A204.1 (cell line): Measurements from ENCODE around the gene DPF3.
"Not testable (repeated sequence)": the region's sequence is repeated elsewhere in the genome, so short reads cannot be mapped to it uniquely, and the experiment has no call there.

ENCODE experiments used
- FAIRE-seq: peaks from 2 replicates; lab custom pipeline; 2012; peaks lifted over from hg19 to GRCh38; lab: Jason Lieb, UNC

Gene DPF3

DNA sequence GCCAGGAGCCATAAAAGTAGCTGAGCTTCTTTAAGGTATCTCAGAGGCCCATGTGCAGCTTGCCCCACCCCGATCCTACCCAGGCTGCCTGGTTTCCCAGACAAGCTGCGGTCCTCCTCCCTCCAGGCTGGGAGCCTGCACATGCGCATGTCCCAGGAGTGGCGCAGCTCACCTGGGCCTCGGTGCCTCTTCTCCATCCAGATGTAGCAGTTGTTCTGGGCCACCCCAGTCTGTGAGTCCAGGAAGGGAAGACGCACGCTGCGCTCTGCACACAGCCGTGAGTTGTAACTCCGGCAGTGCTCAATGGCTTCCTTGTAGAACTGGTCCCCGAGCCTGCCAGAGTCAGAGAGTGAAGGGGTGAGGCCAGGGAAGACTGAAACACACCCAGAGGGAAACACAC, 122.3 kb downstream of the DPF3 start:
- no peak for FAIRE-seq

- FAIRE-seq: no peak
Observed at GRCh38 chr14:72766296-72766695, 127.6 kb downstream of the DPF3 start.

DNA sequence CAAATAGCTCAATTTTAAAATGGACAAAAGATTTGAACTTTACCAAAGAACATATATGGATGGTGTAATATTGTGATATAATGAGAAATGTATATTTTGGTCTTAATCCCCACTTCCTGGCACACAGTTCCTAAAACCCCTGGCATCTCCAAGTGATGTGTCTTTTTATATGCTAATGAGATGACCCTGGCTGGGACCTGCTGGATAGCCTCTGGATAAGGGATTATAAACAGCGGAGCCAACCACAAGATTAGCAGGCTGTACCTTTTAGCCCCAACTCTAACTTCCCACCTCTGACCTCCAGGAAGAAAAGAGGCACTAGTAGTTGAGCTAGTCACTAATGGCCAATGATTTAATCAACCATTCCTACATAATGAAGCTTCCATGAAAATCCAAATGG, 130.0 kb downstream of the DPF3 start:
- FAIRE-seq: no peak

DNA sequence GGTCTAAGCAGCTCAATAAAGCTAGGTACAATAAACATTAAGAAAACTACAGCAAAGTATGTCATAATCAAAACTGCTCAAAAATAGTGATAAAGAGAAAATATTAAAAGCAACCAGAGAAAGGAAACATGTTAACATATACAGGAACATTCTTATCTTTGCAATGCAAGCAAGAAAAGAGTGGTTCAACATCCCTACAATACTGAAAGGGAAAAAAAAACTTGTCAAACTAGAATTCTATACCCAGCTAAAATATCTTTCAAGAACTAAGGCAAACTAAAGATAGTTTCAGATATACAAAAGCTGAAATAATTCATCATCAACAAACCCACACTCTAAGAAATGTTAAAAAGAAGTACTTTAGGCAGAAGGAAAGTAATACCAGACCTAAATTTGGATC, 134.2 kb downstream of the DPF3 start:
- no peak for FAIRE-seq

DNA sequence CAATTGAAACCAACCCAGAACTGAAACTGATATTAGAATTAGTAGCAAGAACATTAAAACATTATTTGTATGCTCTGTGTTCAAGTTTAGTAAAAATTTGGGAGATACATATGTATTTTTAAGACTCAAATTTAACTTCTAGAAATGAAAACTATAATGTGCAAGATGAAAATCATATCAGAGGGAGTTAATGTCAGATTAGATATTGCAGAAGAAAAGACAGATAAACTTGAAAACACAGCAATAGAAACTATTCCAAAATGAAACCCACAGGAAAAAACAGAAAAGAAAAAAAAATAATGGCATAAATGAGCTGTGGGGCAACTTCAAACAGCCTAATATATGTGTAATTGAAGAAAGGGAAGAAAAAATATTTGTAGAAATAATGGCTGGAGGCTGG, 134.9 kb downstream of the DPF3 start:
- no peak for FAIRE-seq

DNA sequence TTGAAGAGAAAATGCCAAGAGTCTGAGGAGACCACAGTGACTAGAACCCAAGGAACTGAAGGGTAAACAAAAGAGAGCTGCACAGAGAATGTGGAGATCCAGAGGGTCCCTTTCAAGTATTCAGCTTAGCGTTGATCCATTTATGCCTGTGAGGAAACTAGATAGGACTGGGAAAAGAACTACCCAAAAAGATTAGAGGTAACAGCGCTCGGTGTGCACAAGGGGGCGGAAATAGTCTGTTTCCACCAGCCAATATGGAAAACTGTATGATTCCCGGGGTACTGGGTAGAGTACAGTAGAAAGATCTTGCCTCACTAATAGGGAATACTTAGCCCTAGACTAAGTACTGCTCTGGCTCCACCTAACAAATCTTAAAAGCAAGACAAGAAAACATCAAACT, 135.5 kb downstream of the DPF3 start:
- FAIRE-seq: no peak

- no peak for FAIRE-seq
Observed at GRCh38 chr14:72756967-72757366, 136.9 kb downstream of the DPF3 start.

DNA sequence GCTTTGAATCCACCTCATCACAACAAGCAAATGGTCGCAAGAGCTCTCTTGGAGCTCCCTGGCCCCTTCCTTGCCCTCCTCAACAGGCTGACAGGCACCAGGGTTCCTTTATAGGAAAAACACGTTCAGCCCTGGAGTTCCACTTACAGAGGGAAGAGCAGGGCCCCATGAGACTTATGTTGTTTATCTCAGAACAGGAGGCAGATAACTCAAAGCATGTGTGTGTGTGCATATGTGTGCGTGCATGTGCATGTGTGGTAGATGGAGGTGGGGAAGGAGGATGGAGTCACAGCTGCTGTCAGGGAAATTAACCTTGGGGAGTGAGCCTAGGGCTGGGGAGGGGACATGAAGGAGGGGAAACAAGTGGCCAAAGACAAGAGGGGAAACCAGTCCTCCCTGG, 138.1 kb downstream of the DPF3 start:
- no peak for FAIRE-seq

DNA sequence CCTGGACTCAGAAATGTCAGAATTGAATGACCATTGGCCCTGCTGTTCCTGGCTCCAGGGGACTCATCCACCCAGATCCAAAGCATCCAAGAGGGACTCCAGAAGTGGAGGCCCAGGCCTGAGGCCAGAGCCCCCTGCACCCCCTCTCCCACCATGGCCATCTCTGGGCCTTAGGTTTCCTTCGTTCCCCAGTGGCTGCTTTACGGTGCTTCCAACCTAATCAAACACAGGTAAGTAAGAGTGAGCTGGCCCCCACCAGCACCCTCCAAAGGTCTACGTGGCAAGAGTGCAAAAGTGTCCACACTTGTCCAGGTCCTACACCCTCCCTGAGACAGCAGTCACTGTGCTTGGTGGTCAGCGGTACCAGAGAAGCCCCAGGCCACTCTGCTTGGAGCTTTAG, 139.0 kb downstream of the DPF3 start:
- no peak for FAIRE-seq

DNA sequence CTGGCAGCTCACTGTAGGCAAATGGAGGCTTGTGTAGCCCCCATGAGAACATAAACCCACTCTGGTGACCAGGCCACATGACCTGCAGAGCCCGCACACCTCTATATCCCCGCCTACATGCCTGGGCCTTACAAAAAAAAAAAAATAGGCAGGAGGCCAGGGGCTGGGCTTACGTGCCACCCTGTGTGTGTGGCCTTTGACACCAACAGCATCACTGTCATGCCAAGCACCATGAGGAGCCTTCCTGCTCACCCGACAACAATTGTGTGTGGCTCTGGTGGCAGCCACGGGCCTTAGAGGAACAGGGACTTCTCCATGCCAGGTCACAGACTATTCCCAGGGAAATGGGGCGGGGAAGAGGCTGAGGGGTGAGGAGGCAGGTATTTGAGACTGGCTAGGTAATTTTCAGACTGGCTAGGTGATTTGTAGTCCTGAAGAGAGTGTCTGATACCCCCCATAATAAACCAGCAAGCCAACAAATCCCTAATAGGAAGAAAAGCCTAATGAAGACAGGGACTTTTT, 140.0 kb downstream of the DPF3 start:
- FAIRE-seq: no peak

- no peak for FAIRE-seq
Observed at GRCh38 chr14:72753044-72753710, 140.7 kb downstream of the DPF3 start.

DNA sequence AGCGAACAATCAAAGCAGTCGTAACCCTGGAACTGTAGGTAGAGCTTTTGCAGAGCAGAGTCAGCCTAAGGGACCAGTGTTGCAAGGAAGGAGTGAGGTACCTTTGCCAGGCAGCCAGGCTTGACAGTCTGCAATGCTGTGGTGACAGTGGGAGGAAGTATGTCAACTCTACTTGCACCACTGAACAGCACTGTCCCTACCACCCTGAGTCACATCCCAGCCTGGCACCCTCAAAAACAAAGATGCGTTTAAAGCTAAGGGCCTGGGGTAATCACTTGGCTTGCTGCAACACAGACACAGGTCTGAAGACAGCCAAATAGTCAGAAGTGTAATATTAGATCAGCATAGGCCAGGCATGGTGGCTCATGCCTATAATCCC, 141.9 kb downstream of the DPF3 start:
- FAIRE-seq: no peak

DNA sequence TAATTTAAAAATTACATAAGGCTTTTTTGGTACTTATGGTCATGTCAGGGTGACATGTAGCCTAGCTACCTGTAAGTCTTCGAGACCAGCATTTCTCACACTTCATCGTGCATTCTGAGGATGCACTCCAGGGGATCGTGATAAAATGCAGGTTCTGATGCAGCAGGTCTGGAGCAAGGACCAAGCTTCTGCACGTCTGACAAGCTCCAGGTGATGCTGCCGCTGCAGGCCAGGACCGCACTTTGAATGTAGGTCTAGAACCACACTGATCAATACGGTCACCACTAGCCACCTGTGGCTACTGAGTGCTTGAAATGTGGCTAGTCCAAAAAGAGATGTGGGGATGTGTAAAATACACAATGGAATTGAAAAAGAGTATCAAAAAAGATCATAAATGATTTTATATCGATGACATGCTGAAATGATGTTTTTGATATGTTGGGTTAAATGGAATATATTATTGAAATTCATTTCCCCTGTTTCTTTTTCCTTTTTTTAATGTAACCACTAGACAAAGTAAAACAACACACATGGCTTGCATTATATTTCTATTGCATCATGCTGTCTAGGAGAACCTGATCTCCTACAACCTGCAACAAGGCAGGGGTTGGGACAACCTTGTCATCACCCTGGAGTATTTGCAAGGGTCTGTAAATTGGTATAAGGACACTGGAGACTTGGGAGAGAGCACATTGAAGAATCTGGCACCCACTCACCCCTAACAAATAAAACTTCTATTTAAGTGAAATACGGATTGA, 142.4 kb downstream of the DPF3 start:
- no peak for FAIRE-seq

GRCh38 chr14:72748921-72749320, 145.0 kb downstream of the DPF3 start:
- not testable (repeated sequence) for FAIRE-seq

DNA sequence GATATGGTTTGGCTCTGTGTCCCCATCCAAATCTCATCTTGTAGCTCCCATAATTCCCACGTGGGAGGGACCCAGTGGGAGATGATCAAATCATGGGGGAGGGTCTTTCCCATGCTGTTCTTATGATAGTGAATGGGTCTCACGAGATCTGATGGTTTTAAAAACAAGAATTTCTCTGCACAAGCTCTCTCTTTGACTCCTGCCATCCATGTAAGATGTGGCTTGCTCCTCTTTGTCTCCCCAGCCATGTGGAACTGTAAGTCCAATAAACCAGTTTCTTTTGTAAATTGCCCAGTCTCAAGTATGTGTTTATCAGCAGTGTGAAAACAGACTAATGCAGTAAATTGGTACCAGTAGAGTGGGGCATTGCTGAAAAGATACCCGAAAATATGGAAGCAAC, 146.2 kb downstream of the DPF3 start:
- FAIRE-seq: no peak

DNA sequence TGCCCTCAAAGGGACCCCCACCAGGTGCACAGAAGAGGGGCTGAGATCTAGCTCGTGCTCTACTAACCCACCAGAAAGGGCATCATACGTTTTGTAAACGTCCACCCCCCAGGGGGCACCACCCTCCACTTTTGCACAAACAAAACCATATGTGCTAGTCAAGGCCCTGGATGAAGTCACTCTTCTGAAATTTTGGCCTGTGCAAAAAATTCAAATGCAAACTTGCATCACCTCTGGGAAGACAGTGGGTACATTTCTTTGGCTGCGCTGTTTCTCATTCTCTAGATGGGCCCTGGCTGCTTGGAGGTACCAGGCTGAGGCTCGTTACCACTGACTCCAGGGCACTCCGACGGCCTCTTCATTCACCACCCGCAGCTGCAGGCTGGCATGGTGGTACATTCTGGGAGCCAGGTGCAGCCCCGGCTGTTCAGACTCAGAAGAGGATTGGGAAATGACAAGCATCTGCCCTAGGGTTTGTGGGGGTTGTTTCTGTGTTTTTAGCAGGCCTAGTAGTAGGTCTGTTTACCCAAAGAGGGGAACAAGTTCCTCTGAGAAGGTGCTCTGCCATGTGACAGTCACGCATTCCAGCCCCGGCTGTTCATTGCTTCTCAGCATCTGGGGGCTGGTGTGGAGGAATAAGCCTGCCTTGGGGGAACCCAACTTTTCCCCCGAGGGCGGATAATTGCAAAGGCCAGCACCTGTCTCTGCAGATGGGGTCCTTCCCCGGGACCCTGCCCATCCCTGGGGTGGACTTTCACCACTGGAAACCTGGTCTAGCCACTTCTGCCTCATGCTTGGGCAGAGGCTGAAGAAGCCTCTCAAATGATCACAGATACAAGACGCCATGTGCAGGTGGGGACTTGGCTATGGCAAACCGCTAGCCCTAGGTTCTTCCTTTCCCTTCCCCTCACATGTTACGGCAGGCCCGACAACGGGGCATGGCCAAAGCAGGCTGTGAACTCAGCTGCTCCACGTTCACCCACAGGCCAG, 147.6 kb downstream of the DPF3 start:
- FAIRE-seq: no peak

- FAIRE-seq: no peak
Observed at GRCh38 chr14:72745546-72745945, 148.4 kb downstream of the DPF3 start.

- no peak for FAIRE-seq
Observed at GRCh38 chr14:72744416-72745120, 149.3 kb downstream of the DPF3 start.

- FAIRE-seq: no peak
Observed at GRCh38 chr14:72743626-72744025, 150.3 kb downstream of the DPF3 start.

GRCh38 chr14:72742838-72743195, 151.1 kb downstream of the DPF3 start:
- FAIRE-seq: no peak

DNA sequence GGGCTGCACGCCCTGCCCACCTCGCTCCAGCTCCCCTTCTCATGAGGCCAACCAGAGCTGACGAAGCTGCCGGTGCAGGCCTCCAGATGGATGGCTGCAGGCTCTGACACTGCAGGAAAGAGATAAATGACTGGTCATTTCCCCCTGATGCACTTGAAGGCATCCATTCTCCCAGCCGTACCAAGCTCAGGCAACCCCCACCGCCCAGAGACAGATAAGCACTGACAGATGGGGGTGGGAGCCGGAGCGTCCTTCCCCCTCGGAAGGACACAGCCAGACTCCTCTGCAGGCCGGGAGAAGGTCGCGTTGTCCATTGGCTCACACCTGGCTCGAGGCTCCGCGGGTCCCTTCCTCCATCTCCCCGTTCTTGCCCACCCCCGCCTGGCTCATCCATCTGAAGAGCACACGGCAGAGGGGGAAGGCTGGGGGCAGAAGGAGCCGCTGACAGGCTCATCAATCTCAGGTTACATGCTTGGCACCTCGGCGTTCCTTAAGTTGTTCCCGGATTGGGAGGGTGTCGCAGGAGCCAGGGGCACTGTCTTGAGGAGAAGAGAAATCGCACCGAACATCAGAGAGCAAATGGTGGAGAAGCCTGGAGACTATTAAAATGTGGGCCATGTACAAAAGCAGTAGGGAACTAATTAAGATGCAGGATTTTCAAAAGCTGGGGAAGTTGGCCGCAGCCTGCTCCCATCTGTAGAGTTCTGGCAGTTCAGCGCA, 151.6 kb downstream of the DPF3 start:
- FAIRE-seq: no peak

- FAIRE-seq: no peak
Observed at GRCh38 chr14:72741826-72742117, 152.1 kb downstream of the DPF3 start.
